NCI-H2107 (cell line): ENCODE results near the gene IL1RAPL1.

Experiments
- DNase-seq: peaks from one replicate; lab custom pipeline; 2025; lab: John Stamatoyannopoulos, UW

IL1RAPL1 gene

GRCh38 chrX:29432534-29432933, 845.3 kb downstream of the IL1RAPL1 start:
- DNase-seq, result no peak

DNA sequence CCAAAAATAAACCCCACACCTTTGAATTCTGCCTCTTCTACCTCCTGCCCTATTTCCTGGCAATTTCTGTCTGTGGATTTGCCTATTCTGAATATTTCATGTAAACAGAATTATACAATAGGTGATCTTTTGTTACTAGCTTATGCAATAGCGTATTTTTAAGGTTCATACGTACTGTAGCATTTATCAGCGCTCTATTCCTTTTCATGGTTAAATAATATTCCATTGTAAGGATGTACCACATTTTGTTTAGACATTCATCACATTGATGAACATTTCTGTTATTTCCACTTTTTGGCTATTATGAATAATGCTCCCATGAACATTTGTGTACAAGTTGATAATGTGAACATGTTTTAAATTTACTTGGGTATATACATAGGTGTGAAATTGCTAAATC, 847.7 kb downstream of the IL1RAPL1 start:
- DNase-seq, result no peak

DNA sequence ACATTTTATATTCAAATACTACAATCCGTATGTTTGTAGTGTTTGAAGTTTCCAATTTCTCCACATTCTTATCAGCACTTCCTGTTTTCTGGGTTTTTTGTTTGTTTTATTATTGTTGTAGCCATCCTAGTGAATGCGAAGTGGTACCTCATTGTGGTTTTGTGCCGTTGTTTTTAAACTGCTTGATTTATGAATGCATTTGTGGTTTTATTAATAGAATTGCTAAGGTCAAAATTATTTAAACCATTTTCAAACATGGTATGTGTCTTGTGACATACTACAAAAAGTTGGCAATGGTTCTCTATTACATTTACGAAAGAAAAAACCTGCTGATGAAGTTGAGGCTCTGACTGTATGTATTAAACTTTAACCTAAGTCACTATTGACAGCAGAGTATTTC, 848.1 kb downstream of the IL1RAPL1 start:
- DNase-seq, result no peak

DNA sequence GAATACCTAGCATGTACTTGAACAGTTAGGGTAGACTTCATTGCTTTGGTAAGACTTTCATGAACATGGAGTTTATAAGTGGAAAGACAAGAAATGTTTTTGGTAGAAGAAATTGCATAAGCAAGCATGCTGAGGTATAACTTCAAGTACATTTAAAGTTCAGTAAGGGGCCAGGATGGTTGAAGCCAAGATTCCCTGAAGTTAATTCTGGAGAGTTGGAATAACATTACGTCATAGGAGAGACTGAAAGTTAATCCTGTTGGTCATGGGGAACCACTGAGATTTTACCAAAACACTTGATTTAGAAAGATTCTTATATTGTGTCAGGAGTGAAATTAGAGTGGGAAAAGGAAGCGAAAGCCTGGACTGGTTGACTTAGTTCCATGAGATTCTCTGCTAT, 860.6 kb downstream of the IL1RAPL1 start:
- no peak for DNase-seq

GRCh38 chrX:29453333-29453732, 866.1 kb downstream of the IL1RAPL1 start:
- no peak for DNase-seq

DNA sequence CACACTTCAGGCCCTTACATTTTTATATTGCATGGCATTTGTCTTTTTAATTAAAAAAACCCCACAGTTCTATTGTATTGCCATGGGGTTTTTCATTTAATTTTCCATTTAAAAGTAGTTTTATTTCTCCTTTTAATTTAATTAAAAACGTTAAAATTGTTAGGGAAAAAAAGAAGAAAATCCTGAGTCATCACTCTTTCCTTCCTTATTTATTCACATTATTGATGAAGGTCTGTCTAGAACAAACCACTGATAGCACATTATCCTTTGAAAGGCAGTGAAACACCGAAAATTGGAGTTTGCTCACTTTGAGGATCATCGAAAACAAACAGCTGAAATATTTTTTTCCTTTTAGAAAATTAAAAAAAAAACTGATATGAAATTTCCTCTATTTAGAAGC, 868.5 kb downstream of the IL1RAPL1 start:
- no peak for DNase-seq

DNA sequence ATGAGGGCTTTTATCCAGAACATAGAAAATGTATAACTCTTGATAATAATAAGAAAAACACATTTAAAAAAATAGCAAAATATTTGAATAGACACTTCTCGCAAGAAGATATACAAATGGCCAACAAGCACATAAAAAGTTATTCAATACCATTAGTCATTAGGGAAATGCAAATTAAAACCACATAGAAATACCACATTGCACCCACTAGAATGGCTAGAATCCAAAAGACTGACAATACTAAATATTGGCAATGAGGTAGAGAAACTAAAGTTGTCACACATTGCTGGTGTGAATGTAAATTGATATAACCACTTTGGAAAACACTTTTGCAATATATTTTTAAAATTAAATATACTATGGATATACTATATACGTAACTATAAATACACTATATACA, 873.8 kb downstream of the IL1RAPL1 start:
- no peak for DNase-seq

GRCh38 chrX:29466456-29466855, 879.2 kb downstream of the IL1RAPL1 start:
- no peak for DNase-seq

DNA sequence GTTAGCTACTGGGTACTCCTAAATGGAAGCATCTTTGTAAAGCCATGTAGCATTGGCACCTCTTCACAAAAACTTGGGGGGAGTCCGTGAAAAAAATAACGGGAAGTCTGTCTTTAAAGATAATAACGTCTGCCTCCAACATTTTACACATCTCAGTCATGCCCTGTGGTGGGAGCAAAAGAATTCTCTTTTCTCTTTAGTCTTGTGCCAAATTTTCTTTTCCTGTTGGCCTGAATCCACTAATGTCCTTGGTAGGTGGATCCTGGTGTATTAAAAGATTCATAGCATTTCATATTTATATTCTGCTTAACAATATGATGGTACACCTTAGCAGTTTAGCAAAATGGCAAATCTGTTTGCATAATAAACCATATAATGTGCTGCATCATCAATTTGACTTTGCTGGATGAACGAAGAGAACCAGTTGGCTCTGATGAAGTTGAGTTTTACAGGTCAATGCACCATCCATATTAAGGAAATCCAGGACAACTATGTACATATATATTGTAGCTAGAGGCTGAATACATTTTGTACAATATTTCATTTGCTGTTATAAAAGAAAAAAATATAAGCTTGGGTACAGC, 881.8 kb downstream of the IL1RAPL1 start:
- DNase-seq, result no peak

- no peak for DNase-seq
These were observed 882.8 kb downstream of the IL1RAPL1 start for GRCh38 chrX:29470030-29470429.

GRCh38 chrX:29471829-29472228, 884.6 kb downstream of the IL1RAPL1 start:
- DNase-seq, result no peak

DNA sequence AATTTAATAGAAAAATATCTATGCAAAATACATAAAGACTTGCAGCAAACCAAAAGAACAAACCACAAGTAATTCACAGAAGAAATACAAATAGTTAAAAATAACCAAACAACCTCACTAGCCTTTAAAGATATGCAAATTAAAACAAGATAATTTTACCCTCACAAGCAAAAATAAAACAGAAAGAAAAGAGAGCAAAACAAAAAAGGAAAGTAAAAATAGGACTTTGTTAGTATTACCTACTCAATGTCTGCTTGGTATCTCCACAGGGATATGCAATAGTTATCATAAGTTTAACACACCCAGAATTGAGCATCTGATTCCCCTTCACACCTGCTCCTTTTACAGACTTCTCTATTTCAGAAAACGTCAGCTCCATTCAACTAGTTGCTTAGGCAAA, 890.6 kb downstream of the IL1RAPL1 start:
- DNase-seq, result no peak

DNA sequence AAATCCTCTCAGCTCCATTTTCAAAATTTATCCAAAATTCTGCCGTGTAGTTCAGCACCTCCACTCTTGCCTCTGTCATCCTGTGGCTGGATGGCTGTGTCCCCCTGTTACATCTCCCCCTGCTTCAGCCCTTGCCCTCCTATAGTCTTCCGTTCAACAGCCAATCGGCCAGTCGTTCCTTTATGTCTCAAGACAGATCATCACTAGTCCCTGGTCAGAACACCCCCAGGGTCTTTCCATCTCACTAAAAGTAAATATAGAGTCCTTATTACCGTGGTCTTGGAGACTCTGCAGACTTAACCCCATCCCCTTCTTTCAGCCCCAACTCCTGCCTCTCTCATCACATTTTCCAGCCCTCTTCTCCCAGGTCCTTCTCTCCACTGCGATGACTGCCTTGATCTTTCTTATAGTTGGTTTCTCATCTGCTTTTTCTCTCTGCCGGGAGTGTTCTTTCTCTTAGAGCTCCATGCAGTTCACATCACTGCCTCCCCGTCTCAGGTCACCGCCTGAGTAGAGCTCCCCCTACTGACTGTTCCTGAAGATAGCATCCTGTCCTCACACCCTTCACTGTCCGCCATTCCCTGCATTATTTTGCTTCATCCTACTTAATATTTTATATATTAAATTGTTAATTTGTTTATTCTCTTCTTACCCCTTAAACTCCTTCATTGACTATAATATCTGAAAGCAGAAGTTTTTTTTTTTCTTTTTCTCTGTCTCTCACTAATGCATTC, 891.3 kb downstream of the IL1RAPL1 start:
- no peak for DNase-seq

- no peak for DNase-seq
These were observed 900.0 kb downstream of the IL1RAPL1 start for GRCh38 chrX:29487214-29487613.

GRCh38 chrX:29487714-29488113, 900.5 kb downstream of the IL1RAPL1 start:
- no peak for DNase-seq

DNA sequence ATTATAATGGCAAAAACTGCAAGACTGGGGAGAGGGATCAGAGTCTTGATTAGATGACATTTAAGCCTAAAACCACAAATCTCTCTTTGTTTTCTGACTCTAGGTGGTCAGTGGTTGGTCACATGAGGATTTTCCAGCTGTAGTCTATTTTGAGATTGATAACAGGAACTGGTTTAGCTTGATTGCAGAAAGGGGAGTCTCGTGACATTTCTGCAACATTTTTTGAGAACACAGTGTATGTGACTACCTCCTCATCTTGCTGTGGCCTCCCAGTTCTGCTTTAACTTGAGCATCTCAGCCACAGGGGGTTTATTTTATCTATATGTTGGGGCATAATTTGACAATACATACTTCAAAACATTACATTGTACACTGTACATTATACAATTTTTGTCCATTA, 901.7 kb downstream of the IL1RAPL1 start:
- no peak for DNase-seq

DNA sequence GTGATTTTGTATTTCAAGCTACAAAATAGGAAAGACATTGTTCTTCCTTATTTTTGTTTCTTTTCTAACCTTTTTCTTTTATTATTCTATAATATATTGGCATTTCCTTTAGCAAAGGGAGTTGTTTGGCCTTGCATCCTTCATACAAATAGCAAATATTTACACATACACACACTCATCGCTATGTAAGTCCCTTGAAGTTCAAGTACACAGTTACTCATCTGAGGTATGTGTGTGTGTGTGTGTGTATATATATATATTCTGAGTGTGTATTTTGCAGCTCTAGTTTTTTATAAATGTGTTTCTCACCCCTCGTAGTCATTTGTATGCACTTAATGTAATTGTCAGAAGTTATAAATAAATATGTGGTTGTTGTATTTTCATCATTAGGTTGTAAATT, 903.4 kb downstream of the IL1RAPL1 start:
- no peak for DNase-seq

DNA sequence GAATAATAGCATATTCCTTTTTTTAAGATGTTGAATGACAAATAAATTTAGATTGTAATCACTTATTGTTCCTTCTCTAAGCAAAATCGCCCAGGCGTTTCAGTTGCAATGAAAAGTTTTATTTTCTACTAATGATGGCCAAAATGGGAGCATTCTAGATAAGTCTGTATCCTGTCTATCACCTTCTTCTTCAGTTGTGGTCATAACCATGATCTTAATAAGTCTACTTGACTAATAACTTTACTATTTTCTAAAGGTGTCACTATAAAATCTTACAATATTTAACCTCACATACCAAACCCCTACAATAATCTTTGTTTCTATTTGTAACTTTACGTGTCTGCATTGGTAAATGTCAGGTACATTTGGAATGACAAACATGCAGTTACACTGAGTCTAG, 904.4 kb downstream of the IL1RAPL1 start:
- no peak for DNase-seq

DNA sequence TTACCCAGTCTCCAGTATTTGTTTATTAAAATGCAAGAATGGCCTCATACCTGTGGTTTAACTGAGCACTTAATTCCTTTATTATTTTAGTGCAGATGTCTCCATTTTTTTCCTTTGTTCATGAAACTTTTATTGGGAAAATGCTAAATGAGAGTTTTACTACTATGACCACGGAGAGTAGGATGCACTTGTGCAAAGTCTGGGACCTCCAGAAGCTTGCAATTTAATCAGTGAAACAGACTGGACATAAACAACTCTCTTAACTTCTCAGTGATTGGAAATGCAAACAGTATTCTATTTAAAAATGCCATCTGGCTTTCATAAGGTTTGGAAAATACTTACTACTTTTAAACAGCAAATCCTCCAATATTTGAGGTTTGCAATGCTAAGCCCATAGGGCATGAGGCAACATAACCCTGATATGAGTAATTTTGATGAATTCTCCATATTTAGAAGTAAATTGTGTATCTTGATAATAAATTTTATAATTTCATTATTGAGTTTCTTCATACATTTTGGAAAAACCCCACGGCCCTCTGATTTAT, 909.5 kb downstream of the IL1RAPL1 start:
- no peak for DNase-seq

DNA sequence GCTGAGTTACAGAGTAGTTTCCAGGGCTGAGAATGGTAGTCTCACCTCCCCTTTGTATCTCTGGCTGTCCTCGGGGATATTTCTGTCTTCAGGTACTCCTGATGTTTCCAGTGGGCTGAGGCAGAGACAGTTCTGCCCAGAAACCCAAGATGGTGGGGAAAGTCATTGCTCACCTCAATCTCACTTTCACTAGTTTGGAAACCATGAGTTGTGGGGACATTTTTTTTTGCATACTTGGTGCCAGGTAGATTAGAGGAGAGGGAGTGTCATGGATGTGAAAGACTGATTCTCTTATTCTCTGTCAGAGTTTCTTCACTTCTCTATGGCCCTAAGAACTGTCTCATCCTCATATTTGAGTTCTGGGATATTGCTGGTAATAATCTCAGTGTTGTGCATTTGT, 919.5 kb downstream of the IL1RAPL1 start:
- DNase-seq, result no peak

DNA sequence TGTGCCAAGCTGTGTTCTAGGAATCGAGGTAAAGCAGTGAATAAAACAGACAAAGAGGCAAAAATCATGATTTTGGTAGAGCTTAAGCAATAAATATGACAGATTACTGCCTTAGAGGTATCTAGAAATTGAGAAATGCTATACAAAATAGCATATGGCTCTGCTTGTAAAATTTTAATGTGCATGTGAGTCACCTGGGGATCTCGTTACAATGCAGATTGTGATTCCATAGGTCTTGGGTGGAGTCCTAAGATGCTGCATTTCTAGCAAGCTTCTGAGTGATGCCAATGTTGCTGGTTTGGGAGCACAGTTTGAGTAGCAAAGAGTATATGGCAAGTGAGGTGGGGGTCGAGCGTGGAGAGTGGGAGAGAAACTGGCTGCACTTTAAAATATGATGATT, 930.9 kb downstream of the IL1RAPL1 start:
- DNase-seq, result no peak

GRCh38 chrX:29528281-29528680, 941.0 kb downstream of the IL1RAPL1 start:
- DNase-seq, result no peak

- no peak for DNase-seq
These were observed 943.3 kb downstream of the IL1RAPL1 start for GRCh38 chrX:29530501-29530900.

DNA sequence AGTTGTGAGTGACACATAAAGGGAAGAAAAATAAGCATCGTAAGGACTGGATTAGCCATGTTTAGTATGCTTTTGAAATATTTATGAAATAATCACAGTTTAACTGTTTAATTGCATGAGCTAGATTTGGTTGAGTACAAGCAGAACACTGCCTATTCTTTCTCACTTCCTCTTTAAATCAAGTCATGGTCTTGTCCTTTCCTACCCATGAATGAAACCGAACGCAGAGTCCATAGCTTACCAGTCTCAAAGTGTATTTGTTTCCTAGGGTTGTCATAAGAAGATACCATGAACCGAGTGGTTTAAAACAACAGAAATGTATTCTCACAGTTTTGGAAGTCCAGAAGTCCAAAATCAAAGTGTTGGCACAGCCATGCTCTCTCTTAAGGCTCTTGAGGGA, 944.1 kb downstream of the IL1RAPL1 start:
- no peak for DNase-seq
